Trophoblast cell (in vitro differentiated cells and primary cell): ENCODE data around the gene PSMB9. TPM values are rescaled to one million over a fixed set of nuclear protein-coding genes. Genes with fewer than 3 reads are reported as not detected.
"Not testable (repeated sequence)": the region's sequence is repeated elsewhere in the genome, so short reads cannot be mapped to it uniquely, and the experiment has no call there.

Experiments used
- DNase-seq, 2 donors: peaks; one replicate each; pipeline ENCODE4 v3.0.0-alpha.2; 2016
- H2AFZ ChIP-seq: 2 replicates; pipeline ENCODE4 v1.6.1; 2013; ENCODE audit warnings: low read length, moderate library complexity, mild to moderate bottlenecking; ENCODE audit not compliant: insufficient read depth, poor library complexity
- H2AK5ac ChIP-seq: 2 replicates; pipeline ENCODE4 v1.6.1; 2013; ENCODE audit warnings: mild to moderate bottlenecking, low read length
- H2BK120ac ChIP-seq: 2 replicates; pipeline ENCODE4 v1.6.1; 2013; ENCODE audit warnings: low read length, mild to moderate bottlenecking, moderate library complexity; ENCODE audit not compliant: insufficient read depth, poor library complexity
- H2BK12ac ChIP-seq: 2 replicates; pipeline ENCODE4 v1.6.1; 2013; ENCODE audit warnings: mild to moderate bottlenecking, low read length, moderate library complexity
- H2BK5ac ChIP-seq: 2 replicates; pipeline ENCODE4 v1.6.1; 2013; ENCODE audit warnings: low read length, low read depth, moderate library complexity, mild to moderate bottlenecking; ENCODE audit not compliant: poor library complexity
- H3K14ac ChIP-seq: 2 replicates; pipeline ENCODE4 v1.6.1; 2013; ENCODE audit warnings: mild to moderate bottlenecking, low read length
- H3K18ac ChIP-seq: 2 replicates; pipeline ENCODE4 v1.6.1; 2013; ENCODE audit warnings: mild to moderate bottlenecking, low read length
- H3K23ac ChIP-seq: 2 replicates; pipeline ENCODE4 v1.6.1; 2013; ENCODE audit warnings: low read length
- H3K27ac ChIP-seq: 2 replicates; pipeline ENCODE4 v1.5.1; 2013; ENCODE audit warnings: low read depth, mild to moderate bottlenecking, inconsistent platforms, low read length, moderate library complexity
- H3K27me3 ChIP-seq: 2 replicates; pipeline ENCODE4 v1.6.1; 2013; ENCODE audit warnings: inconsistent platforms, mild to moderate bottlenecking, low read length, moderate library complexity; ENCODE audit not compliant: insufficient read depth
- H3K36me3 ChIP-seq, 2 experiments: 1 replicate in 1 of 2; 2 replicates in 1 of 2; pipeline ENCODE4 v1.6.1; 2013; ENCODE audit warnings: low read length in 2 of 2, mild to moderate bottlenecking in 2 of 2, moderate library complexity in 1 of 2; ENCODE audit not compliant: insufficient read depth in 2 of 2, control insufficient read depth in 1 of 2
- H3K4ac ChIP-seq: 2 replicates; pipeline ENCODE4 v1.6.1; 2013; ENCODE audit warnings: low read depth, mild to moderate bottlenecking, low read length, moderate library complexity
- H3K4me1 ChIP-seq, 2 experiments: 1 replicate in 1 of 2; 2 replicates in 1 of 2; pipeline ENCODE4 v1.6.1; 2013; ENCODE audit warnings: low read length in 2 of 2, mild to moderate bottlenecking in 2 of 2, moderate library complexity in 1 of 2; ENCODE audit not compliant: insufficient read depth in 2 of 2, control insufficient read depth in 1 of 2
- H3K4me2 ChIP-seq: 2 replicates; pipeline ENCODE4 v1.6.1; 2013; ENCODE audit warnings: inconsistent platforms, mild to moderate bottlenecking, low read length, moderate library complexity
- H3K4me3 ChIP-seq: 2 replicates; pipeline ENCODE4 v1.5.1; 2013; ENCODE audit warnings: mild to moderate bottlenecking, low read depth, low read length, inconsistent platforms
- H3K79me1 ChIP-seq: one replicate; pipeline ENCODE4 v1.6.1; 2013; ENCODE audit warnings: low read length
- H3K79me2 ChIP-seq: 2 replicates; pipeline ENCODE4 v1.6.1; 2013; ENCODE audit warnings: low read length, mild to moderate bottlenecking; ENCODE audit not compliant: control insufficient read depth, insufficient read depth, poor library complexity
- H3K9ac ChIP-seq: 2 replicates; pipeline ENCODE4 v1.6.1; 2013; ENCODE audit warnings: mild to moderate bottlenecking, low read length
- H3K9me3 ChIP-seq: 2 replicates; pipeline ENCODE4 v1.6.1; 2013; ENCODE audit warnings: low read depth, mild to moderate bottlenecking, control low read depth, inconsistent platforms, low read length; ENCODE audit not compliant: insufficient read depth
- H4K12ac ChIP-seq: 2 replicates; pipeline ENCODE4 v1.6.1; 2013; ENCODE audit warnings: low read depth, mild to moderate bottlenecking, low read length, moderate library complexity
- H4K8ac ChIP-seq: 2 replicates; pipeline ENCODE4 v1.6.1; 2013; ENCODE audit warnings: low read depth, mild to moderate bottlenecking, low read length, moderate library complexity
- H4K91ac ChIP-seq: one replicate; pipeline ENCODE4 v1.6.1; 2013; ENCODE audit warnings: low read depth, mild to moderate bottlenecking, low read length, moderate library complexity
- WGBS: extraction: QIAGEN DNeasy Blood & Tissue Kit; methylation state at CpG from one replicate; pipeline ENCODE4 v1.1.7; 2013; ENCODE audit warnings: missing lambda C conversion rate; ENCODE audit not compliant: insufficient read length, insufficient coverage; ENCODE audit errors: extremely low coverage; 5-methylcytosine and 5-hydroxymethylcytosine counted together
- polyA plus RNA-seq: library from polyadenylated mRNA; stranded (reverse); fragments of 200-250 nt; gene quantifications from 2 replicates; pipeline ENCODE4 v1.2.3, GENCODE V29; 2013

The PSMB9 gene
- not detected in 2 replicates for polyA plus RNA-seq

- WGBS: no CpG with 5 or more reads among the region's 68 CpGs
- Histone ChIP-seq H4K12ac (no peak within 1 kb of the TSS), H3K4me1 (peaks cover 17 to 20% of the 10 kb centered on the region in 2 experiments)
Measured at GRCh38 chr6:32853541-32854375, at the start of gene PSMB9, which contains the start of gene TAP1. Gene PSMB9 (plus strand): TSS chr6:32854192. CDS start chr6:32854230, 38 bp downstream. Gene TAP1 (minus strand): TSS chr6:32853704. CDS start chr6:32853636, 68 bp downstream.

GRCh38 chr6:32805404-32805803 is 48.6 kb upstream of the PSMB9 start:
- not testable (repeated sequence) for H3K36me3 ChIP-seq, H3K4me1 ChIP-seq, H3K79me2 ChIP-seq, H4K8ac ChIP-seq, H2AFZ ChIP-seq, H3K23ac ChIP-seq, H2AK5ac ChIP-seq, H2BK5ac ChIP-seq, H3K4me3 ChIP-seq, H3K4me2 ChIP-seq, H4K91ac ChIP-seq, H3K27me3 ChIP-seq, DNase-seq, H3K9ac ChIP-seq, H3K14ac ChIP-seq, H4K12ac ChIP-seq, H3K4ac ChIP-seq, H2BK12ac ChIP-seq, H3K79me1 ChIP-seq, H3K18ac ChIP-seq, H3K9me3 ChIP-seq, H3K27ac ChIP-seq, H2BK120ac ChIP-seq

More at GRCh38 chr6:32853541-32854375, at the start of gene PSMB9, which contains the start of gene TAP1:
- H4K91ac ChIP-seq: no peak within 1 kb of the TSS
- no peak within 1 kb of the TSS for H3K4ac ChIP-seq
- H3K36me3 ChIP-seq: no peaks in the 10 kb centered on the region
- no peak within 1 kb of the TSS for H2AK5ac ChIP-seq
- H3K27me3 ChIP-seq: peaks cover 43% of the 10 kb centered on the region
- H4K8ac ChIP-seq: no peak within 1 kb of the TSS
- peaks cover 5% of the 10 kb centered on the region for H3K9me3 ChIP-seq
- no peak within 1 kb of the TSS for H2BK5ac ChIP-seq
- no peak within 1 kb of the TSS for H3K14ac ChIP-seq
- no peak within 1 kb of the TSS for H2BK12ac ChIP-seq
- no peak within 1 kb of the TSS for H2BK120ac ChIP-seq
- peak; percentile 98 to 99 for DNase-seq
- H3K9ac ChIP-seq: no peak within 1 kb of the TSS
- no peak within 1 kb of the TSS for H3K27ac ChIP-seq
- H3K79me2 ChIP-seq: no peaks in the 10 kb centered on the region
- H3K79me1 ChIP-seq: no peaks in the 10 kb centered on the region
- peak within 1 kb of the TSS; percentile 50 for H2AFZ ChIP-seq
- no peak within 1 kb of the TSS for H3K18ac ChIP-seq
- H3K4me2 ChIP-seq: peak within 1 kb of the TSS; percentile 85
- H3K23ac ChIP-seq: no peak within 1 kb of the TSS
- H3K4me3 ChIP-seq: peak within 1 kb of the TSS; percentile 61

GRCh38 chr6:32807020-32807580 is 46.9 kb upstream of the PSMB9 start:
- DNase-seq: no peak
- Histone ChIP-seq H3K4me1 (no peaks in the 10 kb centered on the region), H3K9ac (no peak overlapping the region), H3K23ac (no peak overlapping the region), H4K12ac (no peak overlapping the region), H2BK12ac (no peak overlapping the region), H3K4ac (no peak overlapping the region), H3K9me3 (no peaks in the 10 kb centered on the region), H3K4me2 (no peak overlapping the region), H2AFZ (no peak overlapping the region), H3K14ac (no peak overlapping the region), H3K36me3 (no peaks in the 10 kb centered on the region), H2BK120ac (no peak overlapping the region), H3K4me3 (no peak overlapping the region), H2BK5ac (no peak overlapping the region), H3K27me3 (no peaks in the 10 kb centered on the region), H3K79me2 (no peaks in the 10 kb centered on the region), H3K18ac (no peak overlapping the region), H3K79me1 (no peaks in the 10 kb centered on the region), H3K27ac (no peak overlapping the region), H2AK5ac (no peak overlapping the region), H4K91ac (no peak overlapping the region), H4K8ac (no peak overlapping the region)
- WGBS: no CpG with 5 or more reads among the region's 5 CpGs

GRCh38 chr6:32809171-32809570 is 44.8 kb upstream of the PSMB9 start:
- no peak overlapping the region for H2AFZ ChIP-seq
- H3K4me1 ChIP-seq: no peaks in the 10 kb centered on the region
- no CpG with 5 or more reads among the region's 1 CpG for WGBS

More at GRCh38 chr6:32809171-32809570, 44.8 kb upstream of the PSMB9 start:
- H3K79me2 ChIP-seq: no peaks in the 10 kb centered on the region
- H3K18ac ChIP-seq: no peak overlapping the region
- no peak overlapping the region for H2BK120ac ChIP-seq
- no peaks in the 10 kb centered on the region for H3K9me3 ChIP-seq
- H4K8ac ChIP-seq: no peak overlapping the region
- no peak overlapping the region for H3K4me2 ChIP-seq
- H3K36me3 ChIP-seq: no peaks in the 10 kb centered on the region
- no peak overlapping the region for H4K91ac ChIP-seq
- H3K79me1 ChIP-seq: no peaks in the 10 kb centered on the region
- no peak for DNase-seq
- H3K9ac ChIP-seq: no peak overlapping the region
- H4K12ac ChIP-seq: no peak overlapping the region
- H3K4ac ChIP-seq: no peak overlapping the region
- H3K27me3 ChIP-seq: no peaks in the 10 kb centered on the region
- no peak overlapping the region for H2BK12ac ChIP-seq
- H2BK5ac ChIP-seq: no peak overlapping the region
- H3K23ac ChIP-seq: no peak overlapping the region
- no peak overlapping the region for H2AK5ac ChIP-seq
- H3K27ac ChIP-seq: no peak overlapping the region
- H3K4me3 ChIP-seq: no peak overlapping the region
- H3K14ac ChIP-seq: no peak overlapping the region
